ENCODE results near the gene ZNF205. TPM values are rescaled to one million over a fixed set of nuclear protein-coding genes. Genes with fewer than 3 reads are reported as not detected.
"Not testable (repeated sequence)": the region's sequence is repeated elsewhere in the genome, so short reads cannot be mapped to it uniquely, and the experiment has no call there.

Gene ZNF205
- total RNA-seq, 1 experiment from 2014 or later: 28.4 TPM

- in situ Hi-C loops (cut with HindIII; ENCODE audit: low pct_unique_long_range_greater_than_20kb, low sequenced_read_pairs); DNase-seq (ENCODE audit: low read depth): not testable (repeated sequence)
Observed at GRCh38 chr16:3081957-3082356, 30.4 kb upstream of the ZNF205 start.

DNA sequence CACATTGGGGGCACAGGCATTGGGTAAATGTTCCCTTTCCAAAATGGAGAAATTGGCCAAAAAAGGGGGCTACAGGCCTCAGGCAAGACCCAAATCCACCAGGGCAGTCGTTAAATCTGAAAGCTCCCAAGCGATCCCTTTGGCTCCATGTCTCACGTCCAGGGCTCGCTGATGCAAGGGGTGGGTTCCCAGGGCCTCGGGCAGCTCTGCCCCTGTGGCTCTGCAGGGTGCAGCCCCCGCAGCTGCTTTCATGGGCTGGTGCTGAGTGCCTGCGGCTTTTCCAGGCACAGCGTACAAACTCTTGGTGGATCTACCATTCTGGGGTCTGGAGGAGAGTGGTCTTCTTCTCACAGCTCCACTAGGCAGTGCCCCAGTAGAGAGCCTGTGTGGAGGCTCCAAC, 29.0 kb upstream of the ZNF205 start:
- DNase-seq (ENCODE audit: low read depth); in situ Hi-C loops (cut with HindIII; ENCODE audit: low pct_unique_long_range_greater_than_20kb, low sequenced_read_pairs): not testable (repeated sequence)

GRCh38 chr16:3084491-3084890, 27.9 kb upstream of the ZNF205 start:
- no peak for DNase-seq (ENCODE audit: low read depth)
- in situ Hi-C loops (cut with HindIII; ENCODE audit: low pct_unique_long_range_greater_than_20kb, low sequenced_read_pairs): no loop called here

DNA sequence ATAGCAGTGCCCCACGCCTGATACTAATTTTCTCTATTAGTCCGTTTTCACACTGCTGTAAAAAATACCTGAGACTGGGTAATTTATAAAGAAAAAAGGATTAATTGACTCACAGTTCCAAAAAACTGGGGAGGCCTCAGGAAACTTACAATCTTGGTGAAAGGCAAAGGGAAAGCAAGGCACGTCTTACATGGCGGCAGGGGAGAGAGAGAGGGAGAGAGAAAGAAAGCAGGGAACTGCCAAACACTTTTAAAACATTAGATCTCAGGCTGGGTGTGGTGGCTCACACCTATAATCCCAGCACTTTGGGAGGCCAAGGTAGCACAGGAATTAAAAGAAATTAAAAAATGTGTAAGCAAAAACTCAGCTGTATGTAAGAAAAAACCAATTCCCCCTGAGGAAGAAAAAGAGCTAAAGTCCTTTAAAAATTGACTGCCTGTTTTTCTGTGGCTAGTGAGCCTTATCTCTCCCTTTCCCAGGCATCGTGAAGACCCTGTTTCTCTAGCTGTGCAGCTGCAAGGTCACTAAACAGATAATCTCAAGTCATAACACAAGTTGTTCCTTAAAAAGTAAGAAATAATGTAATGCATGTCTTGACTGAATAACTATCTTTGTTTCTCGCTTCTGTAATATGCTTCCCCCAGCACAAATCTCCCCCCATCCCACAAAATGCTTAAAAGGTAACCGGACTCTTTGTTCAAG, 27.3 kb upstream of the ZNF205 start:
- in situ Hi-C loops (cut with HindIII; ENCODE audit: low pct_unique_long_range_greater_than_20kb, low sequenced_read_pairs): no loop called here
- no peak for DNase-seq (ENCODE audit: low read depth)

DNA sequence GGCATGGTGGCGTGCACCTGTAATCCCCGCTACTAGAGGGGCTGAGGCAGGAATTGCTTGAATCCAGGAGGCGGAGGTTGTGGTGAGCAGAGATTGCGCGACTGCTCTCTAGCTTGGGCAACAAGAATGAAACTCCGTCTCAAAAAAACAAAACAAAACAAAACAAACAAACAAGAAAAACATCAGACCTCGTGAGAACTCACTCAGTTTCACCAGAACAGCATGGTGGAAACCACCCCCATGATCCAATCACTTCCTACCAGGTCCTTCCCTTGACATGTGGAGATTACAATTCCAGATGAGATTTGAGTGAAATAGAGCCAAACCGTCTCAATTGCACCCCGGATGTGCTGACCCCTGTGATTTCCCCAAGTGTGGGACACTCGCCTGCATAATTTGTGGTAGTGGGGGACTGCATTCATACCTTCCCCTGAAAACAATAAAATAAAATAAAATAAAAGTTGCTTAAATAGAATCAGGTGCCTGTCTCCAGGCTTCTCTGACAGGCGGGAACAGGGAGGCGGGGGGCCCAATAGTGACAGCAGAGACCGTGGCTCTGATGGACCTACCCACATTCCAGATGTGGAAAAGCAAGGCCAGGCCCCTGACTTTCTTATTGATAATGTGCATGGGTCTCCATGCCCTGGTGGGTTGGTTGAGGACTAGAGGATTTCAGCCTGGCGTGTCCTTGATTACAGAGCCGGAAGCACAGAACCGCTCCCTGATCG, 26.4 kb upstream of the ZNF205 start:
- in situ Hi-C loops (cut with HindIII; ENCODE audit: low pct_unique_long_range_greater_than_20kb, low sequenced_read_pairs): no loop called here
- DNase-seq (ENCODE audit: low read depth): no peak

- in situ Hi-C loops (cut with HindIII; ENCODE audit: low pct_unique_long_range_greater_than_20kb, low sequenced_read_pairs): no loop called here
- no peak for DNase-seq (ENCODE audit: low read depth)
Observed at GRCh38 chr16:3086596-3087242, 25.7 kb upstream of the ZNF205 start.

DNA sequence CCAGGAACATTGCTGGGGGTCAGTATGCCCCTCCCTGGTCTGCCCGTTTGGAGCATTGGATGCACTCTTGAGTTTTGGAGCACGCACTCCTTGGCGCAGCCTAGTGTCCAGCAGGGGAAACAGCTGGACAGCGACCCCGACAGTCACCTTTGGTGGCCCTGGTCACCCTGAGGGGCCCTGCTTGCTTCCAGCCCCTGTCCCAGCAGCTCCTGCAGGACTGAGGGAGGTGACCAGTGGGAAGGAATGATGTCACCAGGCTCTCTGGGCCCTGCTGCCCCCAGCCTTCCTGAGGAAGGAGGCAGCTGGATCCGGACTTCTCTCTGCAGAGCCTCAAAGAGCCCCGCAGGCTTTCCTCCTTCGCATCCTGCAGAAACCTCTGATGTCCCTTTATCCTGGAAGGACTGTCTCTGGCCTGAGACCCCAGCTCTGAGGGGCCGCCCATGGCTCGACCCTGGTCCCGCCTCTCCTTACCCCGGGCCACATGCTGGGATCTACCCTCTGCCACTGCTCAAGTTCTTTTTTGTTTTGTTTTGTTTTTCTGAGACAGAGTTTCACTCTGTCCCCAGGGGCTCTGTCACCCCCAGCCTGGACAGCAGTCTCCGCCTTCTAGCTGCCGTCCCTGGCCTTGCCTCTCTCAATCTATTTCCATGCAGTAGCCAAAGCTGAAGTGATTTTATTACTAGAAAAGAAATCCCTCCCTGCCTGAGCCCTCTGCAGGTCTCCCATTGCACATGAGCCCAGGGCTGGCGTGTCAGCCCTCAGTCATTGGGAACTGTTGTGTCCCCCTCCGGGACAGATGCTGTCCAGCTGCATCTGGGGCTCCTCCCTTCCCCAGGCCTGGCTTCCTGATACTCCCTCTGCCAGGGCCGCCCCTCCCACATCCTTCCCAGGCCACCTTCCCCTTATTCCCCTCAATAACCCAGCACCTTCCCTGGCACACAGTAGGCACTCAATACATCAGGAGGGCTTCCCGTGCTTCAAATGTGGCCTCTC, 24.8 kb upstream of the ZNF205 start:
- DNase-seq (ENCODE audit: low read depth): no peak
- in situ Hi-C loops (cut with HindIII; ENCODE audit: low pct_unique_long_range_greater_than_20kb, low sequenced_read_pairs): no loop called here

- no peak for DNase-seq (ENCODE audit: low read depth)
- in situ Hi-C loops (cut with HindIII; ENCODE audit: low pct_unique_long_range_greater_than_20kb, low sequenced_read_pairs): no loop called here
Observed at GRCh38 chr16:3088450-3088849, 23.9 kb upstream of the ZNF205 start.

GRCh38 chr16:3088925-3089716, 23.3 kb upstream of the ZNF205 start:
- no peak for DNase-seq (ENCODE audit: low read depth)
- in situ Hi-C loops (cut with HindIII; ENCODE audit: low pct_unique_long_range_greater_than_20kb, low sequenced_read_pairs): no loop called here

DNA sequence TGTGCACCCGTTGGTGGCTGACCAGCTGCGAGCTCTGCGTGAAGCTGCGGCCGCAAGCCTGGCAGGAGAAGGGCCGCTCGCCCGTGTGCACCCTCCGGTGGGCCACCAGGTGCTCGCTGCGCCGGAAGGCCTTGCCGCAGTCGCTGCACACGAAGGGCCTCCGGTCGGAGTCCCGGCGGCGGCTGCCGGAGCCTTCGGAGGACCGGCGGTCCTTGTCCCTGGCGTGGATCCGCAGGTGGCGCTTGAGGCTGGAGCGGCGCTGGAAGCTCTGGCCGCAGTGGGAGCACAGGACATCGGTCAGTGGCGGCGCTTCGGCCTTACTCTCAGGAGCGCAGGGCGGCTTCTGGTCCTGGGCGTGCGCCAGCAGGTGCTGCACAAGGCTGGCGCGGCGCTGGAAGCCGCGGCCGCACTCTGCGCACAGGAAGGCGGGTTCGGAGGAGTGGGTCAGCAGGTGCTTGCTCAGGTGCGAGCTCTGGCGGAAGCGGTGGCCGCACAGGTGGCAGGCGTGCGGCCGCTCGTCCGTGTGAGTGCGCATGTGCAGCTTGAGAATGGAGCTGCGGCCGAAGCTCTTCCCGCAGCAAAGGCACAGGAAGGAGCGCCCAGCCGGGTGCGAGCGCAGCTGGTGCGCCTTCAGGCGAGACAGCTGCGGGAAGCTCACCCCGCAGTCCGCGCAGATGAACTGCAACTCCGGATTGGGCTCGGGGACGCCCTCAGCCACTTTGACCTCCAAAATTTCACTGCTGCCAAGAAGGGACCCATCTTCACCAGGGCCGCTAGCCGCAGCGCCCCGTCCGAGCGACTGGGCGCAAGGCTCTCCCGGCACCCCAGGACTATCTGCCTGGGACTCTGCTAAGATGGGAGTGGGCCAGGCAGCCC, 22.4 kb upstream of the ZNF205 start:
- no peak for DNase-seq (ENCODE audit: low read depth)
- in situ Hi-C loops (cut with HindIII; ENCODE audit: low pct_unique_long_range_greater_than_20kb, low sequenced_read_pairs): no loop called here

GRCh38 chr16:3091551-3091950, 20.8 kb upstream of the ZNF205 start:
- in situ Hi-C loops (cut with HindIII; ENCODE audit: low pct_unique_long_range_greater_than_20kb, low sequenced_read_pairs): no loop called here
- no peak for DNase-seq (ENCODE audit: low read depth)

- in situ Hi-C loops (cut with HindIII; ENCODE audit: low pct_unique_long_range_greater_than_20kb, low sequenced_read_pairs): no loop called here
- DNase-seq (ENCODE audit: low read depth): no peak
Observed at GRCh38 chr16:3092501-3092941, 19.9 kb upstream of the ZNF205 start.

GRCh38 chr16:3094289-3095027, 17.9 kb upstream of the ZNF205 start:
- no peak for DNase-seq (ENCODE audit: low read depth)
- in situ Hi-C loops (cut with HindIII; ENCODE audit: low pct_unique_long_range_greater_than_20kb, low sequenced_read_pairs): no loop called here

DNA sequence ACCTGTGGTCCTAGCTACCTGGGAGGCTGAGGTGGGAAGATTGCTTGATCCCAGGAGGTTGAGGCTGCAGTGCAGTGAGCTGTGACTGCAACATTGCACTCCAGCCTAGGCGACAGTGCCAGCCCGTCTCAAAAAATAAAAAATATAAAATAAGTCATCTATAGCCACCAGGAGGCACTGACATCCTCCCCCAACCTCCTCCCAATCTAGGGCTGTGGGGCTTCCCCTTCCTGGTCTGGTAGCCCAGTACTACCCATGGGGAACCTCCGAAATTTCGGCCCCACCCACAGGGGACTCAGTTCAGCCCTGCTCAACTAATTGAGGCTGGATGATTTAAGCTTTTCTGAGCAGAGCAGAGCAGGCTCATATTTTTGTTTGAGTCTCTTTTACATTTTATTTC, 16.5 kb upstream of the ZNF205 start:
- in situ Hi-C loops (cut with HindIII; ENCODE audit: low pct_unique_long_range_greater_than_20kb, low sequenced_read_pairs): no loop called here
- DNase-seq (ENCODE audit: low read depth): no peak

GRCh38 chr16:3096362-3096761, 16.0 kb upstream of the ZNF205 start:
- in situ Hi-C loops (cut with HindIII; ENCODE audit: low pct_unique_long_range_greater_than_20kb, low sequenced_read_pairs): no loop called here
- no peak for DNase-seq (ENCODE audit: low read depth)

DNA sequence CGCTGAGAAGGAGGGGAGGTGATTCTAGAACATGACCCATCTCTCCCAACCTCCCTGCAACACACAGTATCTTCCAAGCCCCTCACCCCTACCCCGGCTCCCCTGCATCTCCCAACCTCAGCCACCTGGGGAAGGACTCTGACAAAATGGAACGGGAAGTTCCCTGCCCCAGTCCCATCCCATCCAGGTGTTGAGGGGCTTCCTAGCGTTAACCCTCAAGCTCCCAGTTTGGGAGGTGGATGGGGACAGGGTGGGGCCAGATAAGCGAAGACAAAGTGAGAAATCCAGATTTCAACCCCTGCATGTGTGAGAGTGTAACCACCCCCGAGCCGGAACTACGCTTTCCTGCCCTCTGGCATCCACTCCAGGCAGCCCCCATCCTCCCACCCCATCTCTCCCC, 15.1 kb upstream of the ZNF205 start:
- in situ Hi-C loops (cut with HindIII; ENCODE audit: low pct_unique_long_range_greater_than_20kb, low sequenced_read_pairs): no loop called here
- no peak for DNase-seq (ENCODE audit: low read depth)

Data from Caki2 (cell line).